ENCODE measurements around the gene SLC4A2.

SLC4A2 gene

DNA sequence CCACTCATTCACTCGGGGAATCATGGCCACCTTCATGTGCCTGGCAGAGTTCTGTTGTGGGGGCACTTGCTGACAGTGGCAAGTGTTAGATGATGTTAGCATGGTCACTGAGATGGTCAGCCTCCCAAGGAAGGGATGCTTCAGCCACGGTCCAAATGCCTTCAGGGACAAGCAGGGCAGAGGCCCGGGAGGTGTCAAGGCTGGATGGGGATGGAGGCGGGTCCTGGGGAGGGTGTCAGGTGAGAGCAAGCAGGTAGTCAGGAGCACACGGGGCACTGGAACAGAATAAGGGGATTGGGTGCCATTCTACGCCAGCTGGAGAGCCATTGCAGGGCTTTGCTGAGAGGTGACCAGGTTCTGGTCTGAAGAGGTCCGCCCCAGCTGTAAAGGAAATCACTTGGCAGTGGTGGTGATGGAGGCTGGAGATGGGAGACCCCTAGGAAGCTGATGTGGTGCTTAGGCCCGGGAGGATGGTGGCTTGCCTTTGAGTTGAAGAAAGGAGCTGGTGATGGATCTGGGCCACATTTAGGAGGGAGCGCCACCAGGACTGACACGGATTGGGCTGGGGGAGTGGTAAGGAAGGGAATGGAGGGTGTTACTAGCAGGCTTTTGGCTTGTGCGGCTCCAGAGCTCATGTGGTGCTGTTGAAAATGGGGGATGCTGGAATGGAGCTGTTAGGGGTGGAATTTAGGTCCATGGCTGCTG is 51.0 kb downstream of the SLC4A2 start:
- Histone ChIP-seq H3K36me3 (replicated peaks in 1 of 2; ENCODE audit: control insufficient read depth in 2 of 2, insufficient read depth in 2 of 2, low read length in 2 of 2) (peaks cover 2 to 7% of the 10 kb centered on the region in 2 donors), H3K4me1 (ENCODE audit: control insufficient read depth in 2 of 2, insufficient read depth in 1 of 2, low read depth in 1 of 2, low read length in 2 of 2) (peaks cover 11 to 17% of the 10 kb centered on the region in 2 donors), H3K23ac (ENCODE audit: low read depth, low read length, poor library complexity) (no peak overlapping the region), H3K4ac (ENCODE audit: low read length) (no peak overlapping the region), H3K27me3 (ENCODE audit: control insufficient read depth in 3 of 3, insufficient read depth in 3 of 3, low read depth in 1 of 3, low read length in 3 of 3) (no peaks in the 10 kb centered on the region), H2AFZ (ENCODE audit: low read length) (no peak overlapping the region), H3K4me3 (ENCODE audit: low read length in 2 of 2) (no peak overlapping the region), H2BK120ac (ENCODE audit: low read depth, low read length) (no peak overlapping the region), H3K9me3 (replicated peaks in 1 of 2; ENCODE audit: control insufficient read depth in 2 of 2, insufficient read depth in 1 of 2, low read depth in 1 of 2, low read length in 2 of 2) (no peaks in the 10 kb centered on the region), H2BK5ac (ENCODE audit: low read length) (no peak overlapping the region), H3K27ac (replicated peaks; ENCODE audit: low read length) (no peak overlapping the region), H3K9ac (ENCODE audit: low read depth, low read length, poor library complexity) (no peak overlapping the region), H2AK5ac (ENCODE audit: low read depth, low read length) (no peak overlapping the region), H4K91ac (ENCODE audit: low read depth, low read length, poor library complexity) (no peak overlapping the region), H3K14ac (ENCODE audit: low read length) (no peak overlapping the region), H2BK15ac (ENCODE audit: low read length) (no peak overlapping the region), H3K4me2 (ENCODE audit: insufficient read depth, low read length, poor library complexity, severe bottlenecking) (no peak overlapping the region), H3K79me1 (ENCODE audit: low read depth, low read length) (peaks cover 6% of the 10 kb centered on the region), H4K8ac (ENCODE audit: low read depth, low read length) (no peak overlapping the region), H2BK12ac (ENCODE audit: low read length) (no peak overlapping the region), H3K18ac (ENCODE audit: low read length) (no peak overlapping the region)
- no CpG with 5 or more reads among the region's 11 CpGs for WGBS, 2 donors (ENCODE audit: extremely low coverage in 2 of 2, insufficient read length in 2 of 2, insufficient replicate concordance in 1 of 2)
- DNase-seq (ENCODE audit: low spot score): no peak

DNA sequence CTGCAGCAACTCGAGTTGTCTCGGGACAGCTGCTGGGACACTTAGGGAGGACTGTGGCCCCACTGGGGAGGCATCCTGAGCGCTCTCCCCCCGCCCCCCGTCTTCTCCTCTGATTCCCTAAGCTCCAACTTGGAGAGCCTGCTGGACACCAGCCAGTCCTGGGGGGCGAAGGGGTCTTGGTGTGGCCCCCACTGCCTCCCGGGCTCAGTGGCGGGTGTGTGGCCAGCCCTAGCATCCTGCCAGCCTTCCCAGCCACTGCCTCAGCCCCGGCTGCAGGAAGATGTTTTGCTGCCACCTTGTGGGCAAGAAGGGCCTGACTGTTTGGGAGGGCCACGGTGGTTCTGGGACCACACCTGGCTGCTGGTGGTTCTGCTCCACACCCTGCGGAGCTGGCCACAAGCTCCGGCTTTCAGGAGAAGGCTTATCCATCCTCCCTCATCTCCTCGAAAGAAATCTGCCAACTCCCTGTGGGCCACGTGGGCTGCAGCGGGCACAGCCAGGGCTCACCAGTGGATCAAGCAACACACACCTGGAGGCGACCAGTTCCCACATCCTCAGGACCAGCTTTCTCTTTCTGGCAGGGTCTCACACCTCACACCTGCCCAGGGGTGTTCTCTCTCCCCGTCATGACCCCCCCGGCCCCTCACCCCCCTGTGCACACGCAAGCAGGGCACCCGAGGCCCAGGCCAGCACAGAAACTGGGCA is 51.7 kb downstream of the SLC4A2 start:
- no peak overlapping the region for H2BK12ac ChIP-seq (ENCODE audit: low read length)
- H2AK5ac ChIP-seq (ENCODE audit: low read depth, low read length): peak overlapping the region; percentile 66
- H3K4me1 ChIP-seq (ENCODE audit: control insufficient read depth in 2 of 2, insufficient read depth in 1 of 2, low read depth in 1 of 2, low read length in 2 of 2): peaks cover 11 to 21% of the 10 kb centered on the region in 2 donors
- H2BK5ac ChIP-seq (ENCODE audit: low read length): no peak overlapping the region
- H2BK15ac ChIP-seq (ENCODE audit: low read length): no peak overlapping the region
- H2AFZ ChIP-seq (ENCODE audit: low read length): no peak overlapping the region
- H4K8ac ChIP-seq (ENCODE audit: low read depth, low read length): no peak overlapping the region
- no peak overlapping the region for H3K4me2 ChIP-seq (ENCODE audit: insufficient read depth, low read length, poor library complexity, severe bottlenecking)
- no peak overlapping the region for H3K9ac ChIP-seq (ENCODE audit: low read depth, low read length, poor library complexity)
- H2BK120ac ChIP-seq (ENCODE audit: low read depth, low read length): no peak overlapping the region
- DNase-seq (ENCODE audit: low spot score): peak; percentile 63
- no peak overlapping the region for H3K18ac ChIP-seq (ENCODE audit: low read length)
- peak overlapping the region; percentile 45 for H3K23ac ChIP-seq (ENCODE audit: low read depth, low read length, poor library complexity)
- no peak overlapping the region for H3K14ac ChIP-seq (ENCODE audit: low read length)
- peaks cover 0 to 3% (median 0%) of the 10 kb centered on the region in 3 experiments for H3K27me3 ChIP-seq (ENCODE audit: control insufficient read depth in 3 of 3, insufficient read depth in 3 of 3, low read depth in 1 of 3, low read length in 3 of 3)
- WGBS, 2 donors (ENCODE audit: extremely low coverage in 2 of 2, insufficient read length in 2 of 2, insufficient replicate concordance in 1 of 2): no CpG with 5 or more reads among the region's 20 CpGs
- H3K4ac ChIP-seq (ENCODE audit: low read length): no peak overlapping the region
- no peak overlapping the region for H3K27ac ChIP-seq (replicated peaks; ENCODE audit: low read length)
- H3K9me3 ChIP-seq (replicated peaks in 1 of 2; ENCODE audit: control insufficient read depth in 2 of 2, insufficient read depth in 1 of 2, low read depth in 1 of 2, low read length in 2 of 2): no peaks in the 10 kb centered on the region
- H4K91ac ChIP-seq (ENCODE audit: low read depth, low read length, poor library complexity): no peak overlapping the region
- peaks cover 2 to 5% of the 10 kb centered on the region in 2 donors for H3K36me3 ChIP-seq (replicated peaks in 1 of 2; ENCODE audit: control insufficient read depth in 2 of 2, insufficient read depth in 2 of 2, low read length in 2 of 2)
- H3K4me3 ChIP-seq (ENCODE audit: low read length in 2 of 2): peak overlapping the region in 1 of 2 donors; percentile 38
- H3K79me1 ChIP-seq (ENCODE audit: low read depth, low read length): peaks cover 10% of the 10 kb centered on the region

DNA sequence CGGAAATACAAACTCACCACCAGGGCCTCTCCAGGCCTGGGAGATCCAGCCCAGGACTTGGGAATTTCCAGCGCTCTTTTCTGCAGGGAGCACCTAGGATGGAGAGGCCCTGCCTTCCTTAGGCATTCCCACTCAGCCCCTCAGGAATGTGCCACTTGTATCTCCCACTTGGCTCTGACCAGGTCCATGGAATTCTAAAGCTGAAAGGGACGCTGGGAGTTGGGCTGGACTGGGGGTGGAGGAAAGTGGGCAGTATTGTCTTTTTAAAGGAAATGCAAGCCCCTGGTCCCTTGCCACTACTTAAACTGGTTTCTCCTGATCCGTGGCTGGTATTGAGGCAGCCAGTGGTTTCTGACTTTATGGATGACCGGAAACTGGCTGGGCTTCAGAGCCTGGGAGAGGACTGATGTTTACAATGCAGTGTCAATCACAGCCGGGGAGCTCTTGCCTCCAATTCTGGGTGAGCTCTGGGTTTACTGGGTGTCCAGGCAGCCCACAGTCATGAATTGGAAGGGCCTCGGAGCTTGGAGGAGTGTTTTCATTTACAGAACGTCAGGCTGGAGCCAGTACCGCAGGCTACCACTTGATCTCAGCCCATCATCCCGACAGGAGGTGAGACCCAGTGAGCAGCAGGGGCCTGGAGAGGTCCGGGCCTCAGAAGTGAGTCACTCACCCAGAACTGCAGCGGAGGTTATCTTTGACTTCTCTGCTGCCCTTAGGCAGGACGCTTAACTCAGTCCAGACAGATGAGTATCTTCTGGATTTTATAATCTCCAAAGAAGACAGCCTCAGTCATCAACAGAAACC is 54.2 kb downstream of the SLC4A2 start:
- no CpG with 5 or more reads among the region's 13 CpGs for WGBS, 2 donors (ENCODE audit: extremely low coverage in 2 of 2, insufficient read length in 2 of 2, insufficient replicate concordance in 1 of 2)
- Histone ChIP-seq H2AK5ac (ENCODE audit: low read depth, low read length) (peak overlapping the region; percentile 86), H2BK15ac (ENCODE audit: low read length) (no peak overlapping the region), H3K27ac (replicated peaks; ENCODE audit: low read length) (peak overlapping the region; percentile 77), H3K36me3 (replicated peaks in 1 of 2; ENCODE audit: control insufficient read depth in 2 of 2, insufficient read depth in 2 of 2, low read length in 2 of 2) (peaks cover 11 to 17% of the 10 kb centered on the region in 2 donors), H2AFZ (ENCODE audit: low read length) (no peak overlapping the region), H2BK5ac (ENCODE audit: low read length) (no peak overlapping the region), H2BK12ac (ENCODE audit: low read length) (no peak overlapping the region), H3K9ac (ENCODE audit: low read depth, low read length, poor library complexity) (no peak overlapping the region), H2BK120ac (ENCODE audit: low read depth, low read length) (peak overlapping the region; percentile 11), H3K14ac (ENCODE audit: low read length) (no peak overlapping the region), H4K91ac (ENCODE audit: low read depth, low read length, poor library complexity) (no peak overlapping the region), H3K4me1 (ENCODE audit: control insufficient read depth in 2 of 2, insufficient read depth in 1 of 2, low read depth in 1 of 2, low read length in 2 of 2) (peaks cover 11 to 22% of the 10 kb centered on the region in 2 donors), H3K79me1 (ENCODE audit: low read depth, low read length) (peaks cover 24% of the 10 kb centered on the region), H3K9me3 (replicated peaks in 1 of 2; ENCODE audit: control insufficient read depth in 2 of 2, insufficient read depth in 1 of 2, low read depth in 1 of 2, low read length in 2 of 2) (no peaks in the 10 kb centered on the region), H3K18ac (ENCODE audit: low read length) (peak overlapping the region; percentile 41), H3K27me3 (ENCODE audit: control insufficient read depth in 3 of 3, insufficient read depth in 3 of 3, low read depth in 1 of 3, low read length in 3 of 3) (peaks cover 0 to 3% (median 0%) of the 10 kb centered on the region in 3 experiments), H3K4me2 (ENCODE audit: insufficient read depth, low read length, poor library complexity, severe bottlenecking) (no peak overlapping the region), H3K4ac (ENCODE audit: low read length) (no peak overlapping the region), H4K8ac (ENCODE audit: low read depth, low read length) (no peak overlapping the region), H3K23ac (ENCODE audit: low read depth, low read length, poor library complexity) (no peak overlapping the region), H3K4me3 (ENCODE audit: low read length in 2 of 2) (no peak overlapping the region)
- peak; percentile 58 for DNase-seq (ENCODE audit: low spot score)
